NB4 (cell line): ENCODE data around the gene TMEM11.

Experiments used
- CTCF ChIP-seq: IDR thresholded peaks from one replicate; pipeline ENCODE4 v1.5.1; 2012; ENCODE audit warnings: low read depth, low read length
- POLR2A ChIP-seq: IDR thresholded peaks from 2 replicates; pipeline ENCODE4 v1.6.1; 2011; ENCODE audit warnings: mild to moderate bottlenecking; ENCODE audit not compliant: insufficient read length; ENCODE audit errors: extremely low read depth

- TF ChIP-seq CTCF = no peak
- no peak for TF ChIP-seq POLR2A
These were observed 39.9 kb upstream of the TMEM11 start for GRCh38 chr17:21253646-21254441.
